Measurements from ENCODE around the gene OSGIN1. TPM values are rescaled to one million over a fixed set of nuclear protein-coding genes. Genes with fewer than 3 reads are reported as not detected.

The OSGIN1 gene
- total and polyA plus RNA-seq, 2 of the 8 experiments (the other 6 are each of a cell fraction or from before 2014, with no cell fraction given) = 0.58 to 0.76 TPM

DNA sequence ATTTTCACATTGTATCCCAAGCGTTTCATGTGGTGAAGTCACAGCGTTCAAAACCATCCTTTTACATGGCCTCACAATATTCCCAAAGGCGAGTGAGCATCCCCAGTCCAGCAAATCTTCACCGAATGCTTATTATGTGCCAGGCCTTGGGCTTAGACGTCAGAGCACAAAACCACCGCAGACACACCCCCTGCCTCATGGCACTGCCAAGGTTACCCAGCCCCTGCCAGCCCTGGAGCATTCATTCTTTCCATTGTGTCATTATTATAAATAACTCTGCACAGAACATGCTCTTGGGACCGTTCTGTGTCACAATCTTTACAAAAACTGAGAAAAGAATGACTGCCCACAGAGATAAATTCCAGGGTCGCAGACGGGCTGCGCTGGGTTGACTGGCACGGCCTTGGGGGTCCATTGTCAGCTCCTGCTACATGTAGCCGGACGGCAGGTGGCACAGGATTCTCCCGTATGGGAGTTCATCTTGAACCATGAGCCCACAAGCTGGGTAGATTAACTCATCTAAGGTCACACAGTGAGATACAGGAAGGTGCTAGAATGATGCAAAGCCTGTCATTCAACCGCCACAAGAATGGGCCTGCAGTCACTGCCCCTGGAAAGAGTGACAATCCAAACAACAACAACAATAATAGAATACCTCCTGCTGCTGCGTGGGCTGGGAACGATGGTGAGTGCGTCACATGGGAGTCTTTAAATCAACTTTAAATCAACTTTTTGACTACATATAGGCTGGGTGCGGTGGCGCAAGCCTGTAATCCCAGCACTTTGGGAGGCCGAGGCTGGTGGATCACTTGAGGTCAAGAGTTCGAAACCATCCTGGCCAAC is 10.5 kb downstream of the OSGIN1 start:
- Histone ChIP-seq H3K36me3 (ENCODE audit: control insufficient read depth in 2 of 4, insufficient read depth in 4 of 4, low read length in 3 of 4) (no peaks in the 10 kb centered on the region), H2AK5ac (ENCODE audit: low read depth, low read length) (no peak overlapping the region), H2BK20ac (ENCODE audit: low read length) (no peak overlapping the region), H3K4me3 (ENCODE audit: extremely low read depth in 1 of 4, insufficient read depth in 2 of 4, low read depth in 3 of 4, low read length in 4 of 4) (no peak overlapping the region), H3K23ac (ENCODE audit: insufficient read length) (no peak overlapping the region), H2BK15ac (ENCODE audit: low read length) (no peak overlapping the region), H2BK5ac (ENCODE audit: low read depth, low read length) (no peak overlapping the region), H3K27me3 (replicated peaks in 1 of 4; ENCODE audit: control insufficient read depth in 3 of 4, extremely low read depth in 1 of 4, insufficient read depth in 3 of 4, low read length in 3 of 4) (no peaks in the 10 kb centered on the region), H3K9ac (replicated peaks in 1 of 4; ENCODE audit: extremely low read depth in 1 of 4, low read depth in 3 of 4, low read length in 3 of 4) (no peak overlapping the region), H4K8ac (ENCODE audit: extremely low read depth, insufficient read depth, low read length) (no peak overlapping the region), H3K18ac (ENCODE audit: extremely low read depth, low read length) (no peak overlapping the region), H2BK120ac (replicated peaks; ENCODE audit: low read depth, low read length) (no peak overlapping the region), H3K14ac (ENCODE audit: insufficient read length) (no peak overlapping the region), H3K79me2 (ENCODE audit: control insufficient read depth in 1 of 2, insufficient read depth in 2 of 2, low read length in 2 of 2) (no peaks in the 10 kb centered on the region), H2BK12ac (ENCODE audit: low read depth, low read length) (no peak overlapping the region), H4K5ac (ENCODE audit: insufficient read length, low read depth, low read length) (no peak overlapping the region), H3K4ac (replicated peaks; ENCODE audit: insufficient read length, low read depth, low read length) (no peak overlapping the region), H2AFZ (ENCODE audit: low read length) (no peak overlapping the region), H3K79me1 (ENCODE audit: low read depth, low read length) (no peaks in the 10 kb centered on the region), H3K4me1 (replicated peaks in 1 of 4; ENCODE audit: control insufficient read depth in 3 of 4, insufficient read depth in 4 of 4, low read length in 3 of 4) (no peaks in the 10 kb centered on the region; a peak in 1 of 7 replicates), H3K9me3 (ENCODE audit: insufficient read depth in 2 of 2, low read depth in 1 of 2, low read length in 1 of 2) (no peaks in the 10 kb centered on the region), H3K23me2 (ENCODE audit: low read depth, low read length) (peaks cover 6% of the 10 kb centered on the region; the same call in 1 of the 2 replicates), H4K91ac (replicated peaks; ENCODE audit: insufficient read length, low read length) (no peak overlapping the region), H3K56ac (replicated peaks; ENCODE audit: insufficient read length, low read depth, low read length) (no peak overlapping the region), H3K27ac (ENCODE audit: low read depth, low read length) (no peak overlapping the region), H3K4me2 (ENCODE audit: insufficient read depth in 1 of 2, low read depth in 2 of 2, low read length in 2 of 2) (no peak overlapping the region), H4K20me1 (replicated peaks in 1 of 2; ENCODE audit: control insufficient read depth in 1 of 2, insufficient read depth in 2 of 2, low read length in 2 of 2) (peaks cover 0 to 3% of the 10 kb centered on the region in 2 experiments)
- DNase-seq (ENCODE audit: low read depth in 1 of 2, low spot score in 2 of 2) = no peak
- no peak for FAIRE-seq
- CTCF ChIA-PET (ENCODE audit: partially characterized antibody) = interaction anchor here (0.6 to 16.0 kb wide), 7 partner anchors 8 to 149 kb away, joined by 3 to 366 read pairs (median 8); partner anchors contain the start of gene SLC38A8
- POLR2A ChIA-PET (ENCODE audit: partially characterized antibody) = no interaction called here
- 90% methylated on average over 22 of the region's 22 CpGs; no CpG with 5 or more reads in 1 of the 2 experiments for WGBS, 2 experiments (ENCODE audit: extremely low coverage in 1 of 2, insufficient coverage in 1 of 2, insufficient read length in 1 of 2, insufficient replicate concordance in 2 of 2, low coverage in 1 of 2, low lambda C conversion rate in 2 of 2, missing lambda C conversion rate in 1 of 2)
- no peak for TF ChIP-seq SIRT6 (IDR thresholded peaks at IDR 0.05; ENCODE audit: low read length)
- no peak for TF ChIP-seq TAF1 (IDR thresholded peaks at IDR 0.05; ENCODE audit: low read depth, low read length)
- no peak for TF ChIP-seq GABPA (IDR thresholded peaks at IDR 0.05; ENCODE audit: borderline replicate concordance, insufficient read depth, low read length)
- no peak for TF ChIP-seq TCF12 (IDR thresholded peaks at IDR 0.05; ENCODE audit: low read depth, low read length)
- no peak for TF ChIP-seq ZNF274 (IDR thresholded peaks at IDR 0.05; ENCODE audit: borderline replicate concordance, extremely low read depth, low read length)
- no peak for TF ChIP-seq ATF3 (IDR thresholded peaks at IDR 0.05; ENCODE audit: insufficient read depth, low read depth, low read length)
- no peak for TF ChIP-seq EZH2 (IDR thresholded peaks at IDR 0.05; ENCODE audit: low read depth, low read length, severe bottlenecking)
- TF ChIP-seq CBX5 (IDR thresholded peaks at IDR 0.05; ENCODE audit: low read depth, low read length) = no peak
- TF ChIP-seq RAD21 (IDR thresholded peaks at IDR 0.05 in 1 of 2, conservative IDR thresholded peaks at IDR 0.05 in 1 of 2; ENCODE audit: low read depth in 2 of 2, low read length in 2 of 2) = no peak
- TF ChIP-seq HDAC2 (IDR thresholded peaks at IDR 0.05; ENCODE audit: borderline replicate concordance in 1 of 2, low read depth in 2 of 2, low read length in 2 of 2) = no peak
- no peak for TF ChIP-seq KDM5A (IDR thresholded peaks at IDR 0.05; ENCODE audit: low read length)

Measured in H1 (cell line).